ENCODE data around the gene NKPD1.

DNA sequence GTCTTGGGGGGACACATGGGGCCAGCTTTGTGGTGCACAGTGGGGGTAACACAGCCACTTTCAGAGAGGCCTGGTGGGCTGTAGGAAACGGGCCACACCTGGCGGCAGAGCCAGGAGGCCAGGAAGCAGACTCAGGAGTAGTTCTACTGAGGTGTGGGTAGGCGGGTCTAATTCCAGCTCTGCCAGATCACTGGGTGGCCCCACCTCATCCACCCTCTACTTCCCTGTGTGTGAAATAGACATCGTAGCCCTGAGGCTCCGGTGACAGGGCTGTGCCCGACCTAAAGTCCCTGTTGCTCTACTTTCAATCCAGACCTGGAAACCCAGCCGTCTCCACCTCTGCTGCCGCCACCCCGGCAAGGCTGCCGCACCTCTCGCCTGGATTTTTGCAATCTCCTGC lies 4.0 kb downstream of the NKPD1 start:
- TF ChIP-seq, protein P1, sequence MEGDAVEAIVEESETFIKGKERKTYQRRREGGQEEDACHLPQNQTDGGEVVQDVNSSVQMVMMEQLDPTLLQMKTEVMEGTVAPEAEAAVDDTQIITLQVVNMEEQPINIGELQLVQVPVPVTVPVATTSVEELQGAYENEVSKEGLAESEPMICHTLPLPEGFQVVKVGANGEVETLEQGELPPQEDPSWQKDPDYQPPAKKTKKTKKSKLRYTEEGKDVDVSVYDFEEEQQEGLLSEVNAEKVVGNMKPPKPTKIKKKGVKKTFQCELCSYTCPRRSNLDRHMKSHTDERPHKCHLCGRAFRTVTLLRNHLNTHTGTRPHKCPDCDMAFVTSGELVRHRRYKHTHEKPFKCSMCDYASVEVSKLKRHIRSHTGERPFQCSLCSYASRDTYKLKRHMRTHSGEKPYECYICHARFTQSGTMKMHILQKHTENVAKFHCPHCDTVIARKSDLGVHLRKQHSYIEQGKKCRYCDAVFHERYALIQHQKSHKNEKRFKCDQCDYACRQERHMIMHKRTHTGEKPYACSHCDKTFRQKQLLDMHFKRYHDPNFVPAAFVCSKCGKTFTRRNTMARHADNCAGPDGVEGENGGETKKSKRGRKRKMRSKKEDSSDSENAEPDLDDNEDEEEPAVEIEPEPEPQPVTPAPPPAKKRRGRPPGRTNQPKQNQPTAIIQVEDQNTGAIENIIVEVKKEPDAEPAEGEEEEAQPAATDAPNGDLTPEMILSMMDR (IDR thresholded peaks at IDR 0.05 in 4 of 5, conservative IDR thresholded peaks at IDR 0.05 in 1 of 5) = no peak
- TF ChIP-seq POLR2A (IDR thresholded peaks at IDR 0.05) = no peak

All from gastrocnemius medialis (tissue), 4 donors.